Lower leg skin (tissue), 4 donors: ENCODE measurements around the gene PLEKHA1. TPM values are rescaled to one million over a fixed set of nuclear protein-coding genes. Genes with fewer than 3 reads are reported as not detected.

ENCODE experiments used
- DNase-seq, 2 donors: peaks; one replicate each; pipeline ENCODE4 v3.0.0-alpha.2; 2019; ENCODE audit warnings: low spot score in 2 of 2
- H3K4me3 ChIP-seq: fragments of 200-600 bp; sonication (generic); 2 replicates; pipeline ENCODE4 v1.5.1; 2017; ENCODE audit warnings: mild to moderate bottlenecking, low read depth; ENCODE audit not compliant: poor library complexity, severe bottlenecking
- POLR2A ChIP-seq, 2 donors: fragments of 450-650 bp; IDR thresholded peaks; one replicate each; pipeline ENCODE4 v1.6.1; 2016 to 2017; ENCODE audit warnings: antibody characterized with exemption in 2 of 2, mild to moderate bottlenecking in 1 of 2, moderate library complexity in 1 of 2
- WGBS, 2 donors: methylation state at CpG; one replicate each; pipeline ENCODE4 v1.1.5; 2018; 5-methylcytosine and 5-hydroxymethylcytosine counted together
- intact Hi-C: fragments of 100-400 bp; cut with DNase I; formaldehyde crosslinking; loops from one replicate; pipeline ENCODE4 v1.15.0; 2023; ENCODE audit warnings: low total_unique reads
- total RNA-seq, 4 donors: library from RNA; depleted of rRNA; stranded (reverse); fragments of >200 nt; gene quantifications; one replicate each; pipeline ENCODE4 v1.1.0, GENCODE V29; 2016
- TF ChIP-seq, protein P1 (sequence below), 3 donors: fragments of 450-650 bp; IDR thresholded peaks; one replicate each; pipeline ENCODE4 v1.5.1; 2016; ENCODE audit warnings: antibody characterized with exemption in 3 of 3, mild to moderate bottlenecking in 3 of 3, moderate library complexity in 2 of 3

PLEKHA1 gene
- total RNA-seq, 4 donors from 2014 or later = 83.6 to 116 (median 105) TPM

- no peak for DNase-seq
- 61 to 73% methylated on average over 4 of the region's 4 CpGs for WGBS, 2 donors
- H3K4me3 ChIP-seq = no peak overlapping the region
- TF ChIP-seq, protein P1, sequence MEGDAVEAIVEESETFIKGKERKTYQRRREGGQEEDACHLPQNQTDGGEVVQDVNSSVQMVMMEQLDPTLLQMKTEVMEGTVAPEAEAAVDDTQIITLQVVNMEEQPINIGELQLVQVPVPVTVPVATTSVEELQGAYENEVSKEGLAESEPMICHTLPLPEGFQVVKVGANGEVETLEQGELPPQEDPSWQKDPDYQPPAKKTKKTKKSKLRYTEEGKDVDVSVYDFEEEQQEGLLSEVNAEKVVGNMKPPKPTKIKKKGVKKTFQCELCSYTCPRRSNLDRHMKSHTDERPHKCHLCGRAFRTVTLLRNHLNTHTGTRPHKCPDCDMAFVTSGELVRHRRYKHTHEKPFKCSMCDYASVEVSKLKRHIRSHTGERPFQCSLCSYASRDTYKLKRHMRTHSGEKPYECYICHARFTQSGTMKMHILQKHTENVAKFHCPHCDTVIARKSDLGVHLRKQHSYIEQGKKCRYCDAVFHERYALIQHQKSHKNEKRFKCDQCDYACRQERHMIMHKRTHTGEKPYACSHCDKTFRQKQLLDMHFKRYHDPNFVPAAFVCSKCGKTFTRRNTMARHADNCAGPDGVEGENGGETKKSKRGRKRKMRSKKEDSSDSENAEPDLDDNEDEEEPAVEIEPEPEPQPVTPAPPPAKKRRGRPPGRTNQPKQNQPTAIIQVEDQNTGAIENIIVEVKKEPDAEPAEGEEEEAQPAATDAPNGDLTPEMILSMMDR (IDR thresholded peaks at IDR 0.05) = no peak
- no peak for TF ChIP-seq POLR2A (IDR thresholded peaks at IDR 0.05)
- intact Hi-C loops = no loop called here
These were observed 26.0 kb upstream of the PLEKHA1 start for GRCh38 chr10:122348512-122348911.

GRCh38 chr10:122348935-122349361 is 25.6 kb upstream of the PLEKHA1 start:
- H3K4me3 ChIP-seq = no peak overlapping the region
- WGBS, 2 donors = 77 to 84% methylated on average over 7 of the region's 7 CpGs
- TF ChIP-seq, protein P1 (IDR thresholded peaks at IDR 0.05) = no peak
- no peak for TF ChIP-seq POLR2A (IDR thresholded peaks at IDR 0.05)
- DNase-seq = no peak
- intact Hi-C loops = no loop called here

- H3K4me3 ChIP-seq = no peak overlapping the region
- DNase-seq = no peak
- intact Hi-C loops = no loop called here
- 54 to 63% methylated on average over 3 of the region's 3 CpGs for WGBS, 2 donors
- TF ChIP-seq, protein P1 (IDR thresholded peaks at IDR 0.05) = no peak
- no peak for TF ChIP-seq POLR2A (IDR thresholded peaks at IDR 0.05)
These were observed 24.6 kb upstream of the PLEKHA1 start for GRCh38 chr10:122349758-122350369.

DNA sequence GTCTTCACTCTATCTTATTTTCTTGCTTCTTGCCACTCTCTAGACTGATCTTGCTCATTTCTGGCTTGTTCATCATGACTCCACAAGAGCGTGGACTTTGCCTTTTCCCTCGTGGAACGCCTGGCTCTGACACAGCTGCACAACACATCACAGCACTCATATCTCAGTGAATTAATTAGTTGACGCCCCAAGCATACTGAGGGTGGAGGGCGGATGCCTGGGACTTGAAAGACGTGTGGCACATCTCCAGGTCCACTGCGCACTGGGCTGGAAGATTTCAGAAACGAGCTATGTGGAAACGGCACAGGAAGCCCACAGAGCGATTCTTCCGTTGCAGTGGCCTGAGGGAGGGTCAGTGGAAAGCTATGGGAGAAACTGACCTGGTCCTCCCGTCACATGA is 23.6 kb upstream of the PLEKHA1 start:
- TF ChIP-seq POLR2A (IDR thresholded peaks at IDR 0.05) = no peak
- TF ChIP-seq, protein P1 (IDR thresholded peaks at IDR 0.05) = no peak
- no peak overlapping the region for H3K4me3 ChIP-seq
- 46 to 59% methylated on average over 12 of the region's 12 CpGs for WGBS, 2 donors
- intact Hi-C loops = no loop called here
- DNase-seq = peak in 1 of 2 donors; percentile 39

DNA sequence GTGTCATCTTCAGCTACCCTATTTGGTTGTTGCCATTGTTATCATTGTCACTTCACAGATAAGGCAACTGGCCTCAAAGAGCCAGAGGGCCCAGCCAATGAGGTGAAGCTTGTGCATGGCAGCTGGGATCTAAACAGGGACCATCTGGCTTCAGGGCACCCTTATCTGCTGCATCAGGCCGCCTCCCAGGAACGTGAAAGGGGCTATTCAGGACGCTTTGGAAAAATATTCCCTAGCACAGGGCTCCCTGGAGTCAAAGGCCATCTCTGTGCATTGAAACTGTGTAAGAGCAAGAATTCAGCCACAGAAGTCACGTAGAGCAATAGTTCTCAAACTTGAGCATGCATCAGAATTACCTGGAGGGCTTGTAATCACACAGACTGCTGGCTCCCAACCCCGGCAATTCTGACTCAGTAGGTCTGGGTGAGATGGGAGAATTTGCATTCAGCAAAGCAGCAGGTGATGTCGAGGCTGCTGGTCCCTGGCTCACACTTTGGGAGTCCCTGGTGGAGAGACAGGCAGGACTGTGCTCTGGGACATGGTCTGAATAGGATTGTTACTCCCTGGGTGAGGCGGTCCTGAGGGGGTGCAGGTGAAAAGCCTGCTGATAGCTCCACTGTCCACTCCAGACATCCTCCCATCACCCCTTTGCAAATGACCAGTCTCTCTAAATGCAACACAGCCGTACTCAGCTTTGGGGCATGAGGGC is 21.5 kb upstream of the PLEKHA1 start:
- intact Hi-C loops = no loop called here
- DNase-seq = peak in 1 of 2 donors; percentile 68
- 46 to 54% methylated on average over 8 of the region's 8 CpGs for WGBS, 2 donors
- TF ChIP-seq, protein P1 (IDR thresholded peaks at IDR 0.05) = no peak
- no peak for TF ChIP-seq POLR2A (IDR thresholded peaks at IDR 0.05)
- no peak overlapping the region for H3K4me3 ChIP-seq
